GM12891 (cell line): ENCODE measurements around the gene DNAI7.

Experiments
- DNase-seq: peaks from one replicate; pipeline ENCODE4 v3.0.0; 2011; ENCODE audit warnings: low spot score; ENCODE audit not compliant: insufficient read length
- FAIRE-seq: peaks from 2 replicates; lab custom pipeline; 2011; peaks lifted over from hg19 to GRCh38; lab: Jason Lieb, UNC
- PAX5 ChIP-seq: IDR thresholded peaks from 2 replicates; pipeline ENCODE4 v1.6.1; 2011; ENCODE audit warnings: low read length, moderate library complexity, mild to moderate bottlenecking; ENCODE audit not compliant: insufficient read depth, severe bottlenecking
- POLR2A ChIP-seq: IDR thresholded peaks from 2 replicates; pipeline ENCODE4 v1.6.1; 2011; ENCODE audit warnings: low read depth, low read length, control low read depth
- POLR2AphosphoS5 ChIP-seq: IDR thresholded peaks from 2 replicates; pipeline ENCODE4 v1.6.1; 2011; ENCODE audit warnings: low read depth, low read length, control low read depth
- POU2F2 ChIP-seq: IDR thresholded peaks from 2 replicates; pipeline ENCODE4 v1.6.1; 2011; ENCODE audit warnings: low read depth, mild to moderate bottlenecking, control low read depth, low read length, moderate library complexity
- SPI1 ChIP-seq: IDR thresholded peaks from 2 replicates; pipeline ENCODE4 v1.6.1; 2011; ENCODE audit warnings: low read depth, low read length, control low read depth
- TAF1 ChIP-seq: IDR thresholded peaks from 2 replicates; pipeline ENCODE4 v1.6.1; 2011; ENCODE audit warnings: low read depth, low read length, control low read depth

DNAI7 gene

GRCh38 chr12:25110260-25110659 is 84.7 kb downstream of the DNAI7 start:
- no peak for FAIRE-seq
- no peak for TF ChIP-seq SPI1
- TF ChIP-seq PAX5, result no peak
- TF ChIP-seq POLR2AphosphoS5, result no peak
- TF ChIP-seq TAF1, result no peak
- no peak for TF ChIP-seq POLR2A
- TF ChIP-seq POU2F2, result no peak
- no peak for DNase-seq

DNA sequence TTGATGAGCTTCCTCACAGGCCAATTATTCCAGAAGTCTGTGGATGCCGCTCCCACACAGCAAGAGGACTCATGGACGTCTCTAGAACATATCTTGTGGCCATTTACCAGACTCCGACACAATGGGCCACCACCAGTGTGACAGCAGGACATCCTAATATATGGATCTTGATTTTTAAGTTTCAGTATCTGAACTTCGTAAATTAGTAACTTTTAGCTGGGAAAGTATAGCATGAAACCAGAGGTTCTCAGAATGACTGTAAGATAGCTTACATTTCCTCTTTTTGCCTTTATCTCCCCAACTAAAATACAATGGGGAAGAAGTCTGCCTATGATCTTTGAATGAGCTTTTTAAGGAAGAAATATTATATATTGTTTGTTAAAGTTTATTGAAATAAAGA is 87.0 kb downstream of the DNAI7 start:
- DNase-seq (peak; percentile 14), FAIRE-seq (peak; percentile 60)
- no peak for TF ChIP-seq TAF1
- TF ChIP-seq SPI1, result peak; percentile 97

GRCh38 chr12:25106818-25107217 is 88.1 kb downstream of the DNAI7 start:
- DNase-seq, result no peak
- TF ChIP-seq POLR2A (no peak), PAX5 (no peak), POLR2AphosphoS5 (no peak), TAF1 (no peak), POU2F2 (no peak), SPI1 (no peak)
- no peak for FAIRE-seq

DNA sequence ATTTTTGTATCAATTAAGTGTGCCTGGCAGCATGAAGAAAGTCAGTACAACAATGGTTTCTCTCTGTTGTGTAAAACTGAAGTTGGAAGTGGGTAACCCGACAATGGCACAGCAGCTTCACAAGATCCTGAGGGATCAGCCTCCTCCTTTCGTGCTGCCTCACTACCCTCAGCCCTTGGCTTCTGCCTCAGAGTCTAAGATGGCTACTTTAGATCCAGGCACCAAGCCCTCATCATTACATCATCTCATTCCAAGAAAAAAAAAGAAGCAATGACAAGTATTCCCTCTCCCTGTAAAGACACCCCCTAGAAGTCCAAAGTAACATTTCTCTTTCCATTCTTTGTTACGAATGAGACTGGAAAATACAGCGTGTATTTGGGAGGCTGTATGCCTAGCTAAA is 92.6 kb downstream of the DNAI7 start:
- TF ChIP-seq POLR2AphosphoS5, result no peak
- no peak for TF ChIP-seq POU2F2
- TF ChIP-seq PAX5, result no peak
- TF ChIP-seq TAF1, result no peak
- peak; percentile 43 for FAIRE-seq
- DNase-seq, result no peak

- peak; percentile 72 for TF ChIP-seq SPI1
- TF ChIP-seq PAX5, result no peak
- TF ChIP-seq POU2F2, result no peak
- FAIRE-seq, result no peak
These were observed 93.9 kb downstream of the DNAI7 start for GRCh38 chr12:25101092-25101445.

GRCh38 chr12:25100194-25101091 is 94.5 kb downstream of the DNAI7 start:
- FAIRE-seq (no peak), DNase-seq (no peak)
- TF ChIP-seq POLR2A, result no peak
- TF ChIP-seq PAX5, result no peak
- no peak for TF ChIP-seq POLR2AphosphoS5
- no peak for TF ChIP-seq SPI1
- TF ChIP-seq POU2F2, result no peak
- no peak for TF ChIP-seq TAF1

More at GRCh38 chr12:25101092-25101445, 93.9 kb downstream of the DNAI7 start:
- no peak for DNase-seq

- no peak for DNase-seq
- TF ChIP-seq SPI1 (no peak), TAF1 (no peak), POLR2AphosphoS5 (no peak), POLR2A (no peak), POU2F2 (no peak), PAX5 (no peak)
- no peak for FAIRE-seq
These were observed 96.0 kb downstream of the DNAI7 start for GRCh38 chr12:25099010-25099409.

DNA sequence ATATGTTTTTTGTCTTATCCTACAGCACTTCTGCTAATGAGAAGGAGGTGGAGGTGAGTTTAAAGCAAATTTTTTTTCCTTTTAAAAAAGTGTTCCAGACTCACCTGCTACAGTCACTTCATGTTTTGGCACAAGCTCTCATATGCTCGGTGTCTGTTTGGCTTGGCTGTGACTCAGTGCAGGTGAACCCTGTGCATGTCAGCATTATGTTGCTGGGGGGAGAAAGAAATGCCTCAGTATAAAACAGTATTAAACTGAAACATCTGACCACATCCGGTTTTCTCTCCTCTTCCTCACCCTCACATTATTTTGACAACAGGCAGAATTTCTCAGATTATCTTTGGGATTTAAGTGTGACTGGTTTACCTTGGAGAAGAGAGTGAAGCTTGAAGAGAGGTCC is 105.2 kb downstream of the DNAI7 start:
- TF ChIP-seq PAX5 (no peak), POLR2AphosphoS5 (no peak), TAF1 (no peak), POU2F2 (no peak), POLR2A (no peak), SPI1 (no peak)
- DNase-seq (no peak), FAIRE-seq (peak; percentile 35)

- DNase-seq (no peak), FAIRE-seq (no peak)
- TF ChIP-seq PAX5 (no peak), TAF1 (no peak), POU2F2 (no peak), POLR2AphosphoS5 (no peak), POLR2A (no peak), SPI1 (no peak)
These were observed 107.4 kb downstream of the DNAI7 start for GRCh38 chr12:25087596-25087995.

- DNase-seq, result no peak
- FAIRE-seq, result no peak
- no peak for TF ChIP-seq POLR2AphosphoS5
- no peak for TF ChIP-seq SPI1
- TF ChIP-seq POU2F2, result no peak
- TF ChIP-seq PAX5, result no peak
- no peak for TF ChIP-seq TAF1
- no peak for TF ChIP-seq POLR2A
These were observed 110.1 kb downstream of the DNAI7 start for GRCh38 chr12:25084816-25085215.
